Hematopoietic multipotent progenitor cell (in vitro differentiated cells): Measurements from ENCODE around the gene ZDHHC14. TPM values are rescaled to one million over a fixed set of nuclear protein-coding genes. Genes with fewer than 3 reads are reported as not detected.

Source experiments
- DNase-seq, 3 donors: peaks; one replicate each; pipeline ENCODE4 v3.0.0-alpha.2; 2011 to 2015; ENCODE audit warnings: low read depth in 2 of 3, low spot score in 2 of 3
- total RNA-seq: library from RNA; depleted of rRNA; stranded (reverse); fragments of >200 nt; gene quantifications from one replicate; pipeline ENCODE4 v1.2.3, GENCODE V29; 2012

Gene ZDHHC14
- total RNA-seq, 1 donor = 5.9 TPM

DNA sequence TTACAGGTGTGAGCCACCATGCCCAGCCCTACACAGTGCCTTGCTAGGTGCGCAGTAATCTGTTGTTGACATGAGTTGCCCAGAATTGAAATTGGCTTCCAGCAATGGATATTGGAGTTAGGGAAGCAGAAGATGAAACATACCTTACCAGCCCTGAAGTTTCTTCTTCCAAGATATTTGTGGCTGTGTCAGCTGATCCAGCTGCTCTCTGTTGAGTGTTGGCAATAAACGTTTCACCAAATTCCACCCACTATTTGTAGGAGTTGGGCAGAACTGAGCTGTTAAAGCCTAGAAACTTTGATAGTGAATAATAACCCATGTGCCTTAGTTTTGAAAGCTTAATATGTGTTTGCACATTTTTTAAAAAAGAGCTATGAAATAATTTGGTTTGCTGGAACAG, 223.8 kb downstream of the ZDHHC14 start:
- no peak for DNase-seq

- no peak for DNase-seq
These were observed 224.5 kb downstream of the ZDHHC14 start for GRCh38 chr6:157605484-157605883.

- DNase-seq = no peak
These were observed 225.5 kb downstream of the ZDHHC14 start for GRCh38 chr6:157606516-157606915.

- DNase-seq = peak in 1 of 3 donors; percentile 41
These were observed 226.5 kb downstream of the ZDHHC14 start for GRCh38 chr6:157607317-157608109.

DNA sequence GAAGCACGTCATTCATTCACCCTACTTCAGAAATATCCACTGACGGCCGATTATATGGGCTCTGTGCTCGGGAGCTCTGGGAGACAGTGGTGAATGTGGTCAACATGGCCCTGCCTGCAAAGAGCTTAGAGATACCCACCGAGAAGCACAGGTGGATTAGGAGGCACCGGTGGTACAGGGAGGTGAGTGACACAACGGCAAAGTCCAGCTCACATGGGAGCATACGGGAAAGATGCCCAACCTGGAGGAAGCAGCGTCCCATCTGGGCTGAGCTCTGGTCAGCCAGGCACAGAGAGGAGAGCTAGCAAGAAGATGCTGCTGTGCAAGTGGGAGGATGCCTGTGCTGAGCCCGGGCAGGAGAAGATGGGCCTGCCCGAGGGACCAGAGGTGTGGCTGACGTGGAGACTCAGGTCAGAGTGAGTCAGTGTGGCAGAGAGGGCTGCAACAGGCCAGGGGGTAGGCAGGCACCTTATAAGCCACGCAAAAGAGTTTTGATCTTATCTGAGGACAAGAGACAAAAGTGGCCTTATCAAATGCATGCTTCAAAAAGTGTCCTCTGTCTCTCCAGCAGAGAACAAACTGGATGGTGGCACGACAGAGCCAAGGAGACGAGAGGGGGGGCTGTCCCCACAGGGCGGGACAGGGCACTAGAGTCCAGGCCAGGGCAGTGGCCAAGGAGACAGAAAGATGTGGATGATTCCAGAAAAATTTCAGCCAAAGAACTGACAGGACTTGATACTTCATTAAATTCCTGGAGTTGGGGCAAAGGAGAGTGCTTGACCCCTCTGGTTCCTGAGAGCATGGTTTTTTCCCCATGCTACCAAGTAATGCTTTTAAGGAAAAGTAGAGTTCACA, 227.5 kb downstream of the ZDHHC14 start:
- DNase-seq = no peak

- no peak for DNase-seq
These were observed 228.1 kb downstream of the ZDHHC14 start for GRCh38 chr6:157609117-157609516.

GRCh38 chr6:157609556-157609955, 228.6 kb downstream of the ZDHHC14 start:
- no peak for DNase-seq

DNA sequence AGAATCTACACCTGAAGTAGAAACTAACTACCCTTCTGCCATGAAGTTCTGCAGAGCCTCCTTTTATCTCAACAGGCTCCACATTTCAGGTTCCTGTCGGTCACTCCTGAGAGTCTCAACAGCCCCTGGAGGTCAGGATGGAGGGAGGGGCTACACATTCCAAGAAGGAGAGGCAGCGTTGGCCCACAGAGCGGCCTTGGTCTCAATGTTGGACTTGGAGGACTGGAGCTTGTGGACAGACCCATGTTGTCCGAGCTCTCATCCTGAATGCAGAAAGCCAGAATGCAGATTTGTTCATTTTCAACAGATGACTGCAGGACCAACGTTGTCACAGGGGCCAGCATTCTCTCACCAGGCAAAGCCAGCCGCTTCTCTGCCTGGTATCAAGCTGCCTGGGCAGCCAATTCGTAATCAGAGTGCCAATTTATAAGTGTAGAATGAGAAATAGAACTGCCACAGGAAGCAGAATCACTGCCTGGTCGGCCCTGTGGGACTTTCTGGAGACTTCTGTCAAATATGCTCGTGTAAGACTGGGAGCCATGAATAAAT, 229.5 kb downstream of the ZDHHC14 start:
- no peak for DNase-seq

GRCh38 chr6:157611406-157611805, 230.4 kb downstream of the ZDHHC14 start:
- no peak for DNase-seq

DNA sequence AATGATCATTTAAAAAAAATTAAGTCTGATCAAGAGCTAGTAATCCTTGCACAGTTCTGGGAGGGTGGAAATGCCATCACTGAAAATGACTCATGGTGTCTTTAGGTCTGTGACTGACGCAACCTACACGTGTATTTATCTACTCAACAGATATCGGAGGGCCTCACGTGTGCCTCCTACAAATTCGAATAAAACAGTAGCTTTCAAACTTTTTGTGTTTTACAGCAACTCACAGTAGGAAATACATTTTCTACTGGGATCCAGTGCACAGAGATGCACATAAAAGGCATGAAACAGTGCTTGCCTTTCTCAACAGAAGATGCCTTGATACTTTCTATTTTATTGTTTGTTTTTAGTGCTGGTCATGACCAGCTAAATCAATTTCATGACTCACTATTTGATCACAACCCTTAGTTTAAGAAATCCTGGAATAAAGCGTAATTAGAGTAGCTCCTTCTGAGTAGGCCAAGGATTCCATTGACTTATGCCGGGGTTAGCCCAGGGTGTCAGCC, 232.1 kb downstream of the ZDHHC14 start:
- no peak for DNase-seq

DNA sequence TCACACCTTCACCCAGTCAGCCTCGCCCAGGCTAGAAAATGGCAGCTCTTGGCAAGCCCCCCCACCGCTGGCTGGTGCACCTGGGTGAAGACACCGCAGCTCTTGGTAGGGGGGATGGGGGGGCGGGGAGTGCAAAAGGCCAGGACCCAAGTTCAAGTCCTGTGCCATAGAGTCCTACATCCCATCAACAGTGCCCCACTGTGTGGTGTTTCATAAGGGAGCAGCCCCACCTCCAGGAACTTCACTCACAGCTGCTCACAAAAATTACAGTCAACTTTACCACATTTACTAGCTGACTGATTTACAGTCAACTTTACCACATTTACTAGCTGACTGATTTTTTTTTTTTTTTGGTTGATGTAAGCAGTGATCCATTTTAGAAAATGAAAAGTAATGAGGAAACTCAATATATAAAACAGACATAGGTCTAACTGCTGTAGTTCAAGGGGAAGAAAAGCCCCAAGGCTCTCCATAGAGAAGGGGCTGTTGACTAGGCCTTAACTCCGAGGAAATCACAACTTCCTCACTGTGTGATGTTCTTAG, 233.1 kb downstream of the ZDHHC14 start:
- peak in 2 of 3 donors; percentile 63 to 85 for DNase-seq

GRCh38 chr6:157615420-157615769, 234.4 kb downstream of the ZDHHC14 start:
- peak in 2 of 3 donors; percentile 45 to 72 for DNase-seq

DNA sequence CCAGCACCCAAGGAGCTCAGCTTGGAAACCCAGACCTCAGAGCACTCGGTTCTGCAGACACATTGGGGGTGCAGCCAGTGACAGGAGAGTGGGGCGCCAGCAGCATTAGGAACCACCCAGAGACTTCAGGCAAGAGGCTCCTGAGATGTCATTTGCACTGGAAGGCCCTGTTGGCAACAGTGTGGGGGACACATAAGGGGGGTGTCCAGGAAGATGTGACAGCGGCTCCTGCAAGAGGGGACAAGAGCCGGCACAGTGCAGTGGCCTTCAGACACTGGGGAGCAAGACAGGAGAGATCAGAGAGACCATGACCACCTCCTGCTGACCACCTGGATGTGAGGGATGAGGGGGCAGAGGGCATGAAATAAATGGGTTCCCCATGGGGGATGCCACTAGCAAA, 235.0 kb downstream of the ZDHHC14 start:
- DNase-seq = no peak

DNA sequence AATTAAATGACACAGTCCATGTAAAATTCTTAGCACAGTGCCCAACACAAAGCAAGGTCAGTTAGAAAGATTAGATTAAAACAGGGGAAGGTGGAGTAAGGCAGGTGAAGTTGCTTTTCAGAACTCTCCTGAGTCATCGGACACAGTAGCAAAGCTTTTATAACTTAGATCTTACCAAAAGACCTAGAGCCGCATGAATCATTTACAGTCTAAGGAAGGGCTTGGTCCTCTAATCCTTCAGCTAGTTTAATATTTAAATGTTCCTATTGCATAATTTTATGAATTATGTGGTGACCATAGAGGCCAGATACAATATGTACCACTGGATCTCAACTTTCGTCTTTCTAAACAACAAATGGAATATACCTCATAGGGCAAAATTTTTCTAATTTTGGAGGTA, 240.0 kb downstream of the ZDHHC14 start:
- no peak for DNase-seq

DNA sequence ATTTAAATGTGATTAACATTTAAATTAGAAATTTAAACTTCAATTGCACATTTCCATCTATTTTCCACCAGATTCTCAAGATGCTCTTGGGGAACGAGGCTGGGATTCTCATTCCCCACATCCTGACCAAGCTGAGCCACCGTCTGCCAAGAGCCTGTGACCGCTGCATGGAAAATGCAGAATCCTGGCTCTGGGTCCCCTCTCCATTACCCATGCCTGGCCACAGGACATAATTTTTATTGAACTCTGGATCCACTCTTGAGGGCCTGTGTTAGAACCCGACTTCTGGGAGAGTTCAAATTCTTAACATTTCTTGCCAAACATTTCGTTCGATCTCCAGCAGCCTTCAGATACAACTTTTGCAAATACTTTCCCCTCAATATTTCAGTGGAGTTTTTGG, 240.4 kb downstream of the ZDHHC14 start:
- DNase-seq = no peak

GRCh38 chr6:157622427-157622826, 241.4 kb downstream of the ZDHHC14 start:
- DNase-seq = no peak

DNA sequence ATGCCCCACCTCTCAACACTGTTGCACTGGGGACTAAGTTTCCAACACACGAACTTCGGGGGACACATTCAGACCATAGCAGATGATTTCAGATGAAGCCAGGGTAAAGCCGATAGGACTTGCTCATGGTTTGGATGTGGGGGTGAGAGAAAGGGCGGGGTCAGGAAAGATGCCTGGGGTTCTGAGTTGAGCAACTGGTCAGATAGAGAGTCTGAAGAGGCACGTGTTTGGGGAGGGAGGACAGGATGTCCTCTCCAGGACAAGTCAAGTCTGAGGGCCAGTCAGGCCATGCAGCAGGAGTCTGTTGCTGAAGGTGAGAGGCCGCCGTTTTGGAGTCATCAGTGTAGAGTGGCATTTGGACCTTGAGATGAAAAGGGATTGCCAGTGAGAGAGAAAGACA, 244.1 kb downstream of the ZDHHC14 start:
- no peak for DNase-seq

DNA sequence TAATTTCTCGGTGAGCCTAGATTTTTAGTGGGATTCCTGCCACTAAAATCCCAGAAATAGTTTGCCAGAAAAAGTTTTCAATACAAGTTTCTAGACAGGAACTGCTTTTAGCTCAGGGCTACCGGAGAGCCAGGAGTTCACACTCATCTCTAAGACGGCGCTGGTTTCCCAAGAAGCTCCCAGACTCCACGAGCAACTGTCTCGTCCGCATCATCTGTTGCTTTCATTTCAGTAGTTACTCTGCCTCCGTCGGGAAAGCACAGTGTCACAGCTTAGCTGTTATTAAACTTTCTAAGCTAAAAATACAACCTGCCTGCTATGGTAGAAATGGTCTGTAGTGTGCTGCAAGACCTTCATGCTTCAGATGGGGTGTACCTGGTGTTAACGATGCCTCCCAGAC, 244.8 kb downstream of the ZDHHC14 start:
- no peak for DNase-seq

DNA sequence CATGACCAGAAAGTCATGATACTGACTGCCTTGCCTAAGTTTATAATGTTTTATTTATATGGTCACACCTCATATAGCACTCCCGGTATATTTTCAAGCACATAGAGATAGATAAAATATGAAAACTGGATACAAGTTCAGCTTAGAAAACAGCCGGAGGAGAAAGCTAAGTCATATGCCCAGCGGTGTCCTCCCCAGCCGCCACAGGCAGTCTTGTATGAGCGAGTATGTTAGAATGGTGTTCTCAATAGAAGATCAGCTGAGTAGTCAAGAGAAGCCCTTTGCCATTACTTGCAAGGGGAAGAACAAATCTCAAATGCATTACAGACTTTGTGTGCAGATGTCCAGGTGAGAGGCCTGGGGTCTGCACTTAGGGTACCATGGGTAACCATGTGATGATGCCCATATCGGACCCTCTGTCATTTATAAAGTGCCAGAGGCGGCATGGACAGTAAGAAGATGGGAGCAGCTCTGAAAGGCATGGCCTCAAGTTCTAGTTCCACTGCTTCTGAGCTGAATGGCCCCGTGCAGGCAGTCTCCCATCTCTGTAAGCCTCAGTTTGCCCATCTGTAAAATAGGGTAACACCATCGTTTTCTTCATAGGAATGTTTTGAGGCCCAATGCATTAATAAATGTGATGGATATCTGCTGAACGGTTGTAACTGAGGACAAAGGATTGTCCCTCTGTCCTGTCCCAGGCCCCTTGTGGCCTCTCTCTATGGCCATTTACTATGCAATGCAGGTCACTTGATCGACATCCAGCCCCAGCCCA, 246.4 kb downstream of the ZDHHC14 start:
- DNase-seq = no peak

- DNase-seq = no peak
These were observed 247.5 kb downstream of the ZDHHC14 start for GRCh38 chr6:157628463-157628862.
